Adrenal gland (tissue), 5 donors: ENCODE data around the gene NOC4L.

Experiments used
- POLR2A ChIP-seq, 2 donors: fragments of 450-650 bp; IDR thresholded peaks; one replicate each; pipeline ENCODE4 v1.6.1; 2017; ENCODE audit warnings: antibody characterized with exemption in 2 of 2, mild to moderate bottlenecking in 2 of 2, moderate library complexity in 1 of 2
- TF ChIP-seq, protein P1 (sequence below), 6 experiments: fragments of 450-650 bp in 4 of 6; fragments of 200-600 bp in 2 of 6; sonication (generic) in 1 of 6; IDR thresholded peaks; 1 replicate in 5 of 6; 2 replicates in 1 of 6; pipeline versions ENCODE4 v1.5.1 to v1.8.0; 2016 to 2021; ENCODE audit warnings: antibody characterized with exemption in 6 of 6, mild to moderate bottlenecking in 2 of 6, moderate library complexity in 1 of 6
- donor health status: DM: no; HTN: no; CAD: no.

DNA sequence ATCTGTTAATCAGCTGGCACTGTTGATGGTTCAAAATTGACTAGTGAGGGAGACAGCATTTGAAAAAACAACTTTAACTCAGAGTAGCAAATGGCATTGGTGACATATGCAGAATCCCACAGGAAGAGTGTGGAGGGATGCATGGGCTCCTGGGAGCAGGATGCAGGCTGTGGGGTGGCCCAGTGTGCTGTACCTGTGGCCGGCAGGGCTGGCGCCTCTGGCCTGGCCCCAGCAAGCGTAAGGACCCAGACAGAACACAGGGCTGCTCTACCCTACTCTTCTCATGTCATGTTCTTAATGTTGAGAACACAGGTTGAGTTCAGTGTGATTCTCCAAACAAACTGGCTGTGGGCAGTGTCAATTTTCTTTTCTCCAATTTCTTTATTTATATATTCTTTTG is 33.6 kb upstream of the NOC4L start:
- TF ChIP-seq, protein P1, sequence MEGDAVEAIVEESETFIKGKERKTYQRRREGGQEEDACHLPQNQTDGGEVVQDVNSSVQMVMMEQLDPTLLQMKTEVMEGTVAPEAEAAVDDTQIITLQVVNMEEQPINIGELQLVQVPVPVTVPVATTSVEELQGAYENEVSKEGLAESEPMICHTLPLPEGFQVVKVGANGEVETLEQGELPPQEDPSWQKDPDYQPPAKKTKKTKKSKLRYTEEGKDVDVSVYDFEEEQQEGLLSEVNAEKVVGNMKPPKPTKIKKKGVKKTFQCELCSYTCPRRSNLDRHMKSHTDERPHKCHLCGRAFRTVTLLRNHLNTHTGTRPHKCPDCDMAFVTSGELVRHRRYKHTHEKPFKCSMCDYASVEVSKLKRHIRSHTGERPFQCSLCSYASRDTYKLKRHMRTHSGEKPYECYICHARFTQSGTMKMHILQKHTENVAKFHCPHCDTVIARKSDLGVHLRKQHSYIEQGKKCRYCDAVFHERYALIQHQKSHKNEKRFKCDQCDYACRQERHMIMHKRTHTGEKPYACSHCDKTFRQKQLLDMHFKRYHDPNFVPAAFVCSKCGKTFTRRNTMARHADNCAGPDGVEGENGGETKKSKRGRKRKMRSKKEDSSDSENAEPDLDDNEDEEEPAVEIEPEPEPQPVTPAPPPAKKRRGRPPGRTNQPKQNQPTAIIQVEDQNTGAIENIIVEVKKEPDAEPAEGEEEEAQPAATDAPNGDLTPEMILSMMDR (IDR thresholded peaks at IDR 0.05) = no peak
- TF ChIP-seq POLR2A (IDR thresholded peaks at IDR 0.05) = no peak
